B cell (primary cell): Measurements from ENCODE around the gene RBM43. TPM values are rescaled to one million over a fixed set of nuclear protein-coding genes. Genes with fewer than 3 reads are reported as not detected.

ENCODE experiments used
- ATAC-seq: fragments of 200-7000 bp; cut with Tn5 transposase; one replicate; pipeline ENCODE4 v1.10.0; 2021; ENCODE audit warnings: low read depth, mild to moderate bottlenecking, moderate number of reproducible peaks, moderate library complexity
- CTCF ChIA-PET: fragments of 350-600 bp; sonication (Branson Sonifier 250); formaldehyde crosslinking; loops from one replicate; lab custom pipeline; 2021; ENCODE audit warnings: antibody characterized with exemption, inconsistent platforms; lab: Charles Lee
- POLR2A ChIA-PET: fragments of 350-600 bp; sonication (Branson Sonifier 250); formaldehyde crosslinking; loops from one replicate; lab custom pipeline; 2021; ENCODE audit warnings: antibody characterized with exemption; lab: Charles Lee
- DNase-seq: peaks from one replicate; pipeline ENCODE4 v3.0.0; 2013
- H2AFZ ChIP-seq: 2 replicates; pipeline ENCODE4 v1.6.1; 2012; ENCODE audit warnings: mild to moderate bottlenecking, low read depth, low read length; ENCODE audit not compliant: insufficient read depth, poor library complexity, severe bottlenecking
- H3K27ac ChIP-seq, 2 donors: 1 replicate in 1 of 2; 2 replicates in 1 of 2; pipeline ENCODE4 v1.5.1; 2012 to 2013; ENCODE audit warnings: low read length in 2 of 2, mild to moderate bottlenecking in 2 of 2, moderate library complexity in 1 of 2
- H3K27me3 ChIP-seq, 4 experiments: fragments of 200-600 bp in 1 of 4; sonication (generic) in 1 of 4; replicated peaks in 1 of 4; 1 replicate in 2 of 4; 2 replicates in 2 of 4; pipeline versions ENCODE4 v1.6.1 to v1.7.0; 2013 to 2016; ENCODE audit warnings: low read length in 3 of 4, mild to moderate bottlenecking in 2 of 4, mixed read lengths in 1 of 4, moderate library complexity in 1 of 4; ENCODE audit not compliant: insufficient read depth in 4 of 4, control insufficient read depth in 3 of 4; ENCODE audit errors: control extremely low read depth in 1 of 4
- H3K36me3 ChIP-seq, 2 experiments: replicated peaks in 1 of 2; 1 replicate in 1 of 2; 2 replicates in 1 of 2; pipeline versions ENCODE4 v1.6.1 to v1.7.1; 2013; ENCODE audit warnings: low read length in 1 of 2; ENCODE audit not compliant: insufficient read depth in 2 of 2, control insufficient read depth in 1 of 2; ENCODE audit errors: control extremely low read depth in 1 of 2, extremely low read depth in 1 of 2
- H3K4me1 ChIP-seq, 2 donors: fragments of 200-600 bp in 1 of 2; sonication (generic) in 1 of 2; 1 replicate in 1 of 2; 2 replicates in 1 of 2; pipeline versions ENCODE4 v1.5.1 to v1.6.1; 2013 to 2017; ENCODE audit warnings: low read length in 2 of 2; ENCODE audit not compliant: control insufficient read depth in 2 of 2, insufficient read depth in 2 of 2
- H3K4me2 ChIP-seq: replicated peaks from 2 replicates; pipeline ENCODE3; 2012; ENCODE audit warnings: mild to moderate bottlenecking, low read depth, low read length; ENCODE audit not compliant: poor library complexity, severe bottlenecking
- H3K4me3 ChIP-seq, 5 experiments: fragments of 200-600 bp in 1 of 5; sonication (generic) in 1 of 5; 1 replicate in 3 of 5; 2 replicates in 2 of 5; pipeline versions ENCODE4 v1.5.1 to v1.7.0; 2011 to 2016; ENCODE audit warnings: low read length in 4 of 5, mild to moderate bottlenecking in 4 of 5, low read depth in 2 of 5, control low read depth in 1 of 5, moderate library complexity in 1 of 5; ENCODE audit not compliant: insufficient read depth in 1 of 5; ENCODE audit errors: control extremely low read depth in 1 of 5, extremely low read depth in 1 of 5
- H3K79me2 ChIP-seq: fragments of 200-600 bp; sonication (generic); one replicate; pipeline ENCODE4 v1.6.0; 2016; ENCODE audit warnings: low read length; ENCODE audit not compliant: control insufficient read depth, insufficient read depth
- H3K9ac ChIP-seq: fragments of 200-600 bp; sonication (generic); 2 replicates; pipeline ENCODE4 v1.6.1; 2017; ENCODE audit warnings: mild to moderate bottlenecking, low read length, moderate library complexity
- H3K9me3 ChIP-seq, 3 donors: one replicate each; pipeline versions ENCODE4 v1.6.1 to v1.7.1; 2013; ENCODE audit warnings: low read length in 2 of 3; ENCODE audit not compliant: control insufficient read depth in 2 of 3, insufficient read depth in 1 of 3; ENCODE audit errors: control extremely low read depth in 1 of 3
- H4K20me1 ChIP-seq: 2 replicates; pipeline ENCODE4 v1.6.0; 2012; ENCODE audit warnings: mild to moderate bottlenecking, low read length; ENCODE audit not compliant: insufficient read depth, control insufficient read depth, poor library complexity, severe bottlenecking
- H3K27ac Mint-ChIP-seq: one replicate; pipeline ENCODE4 v1.8.0; 2021; ENCODE audit warnings: mixed read lengths
- H3K27me3 Mint-ChIP-seq: one replicate; pipeline ENCODE4 v1.8.0; 2021; ENCODE audit warnings: mixed read lengths
- H3K4me1 Mint-ChIP-seq: one replicate; pipeline ENCODE4 v1.8.0; 2021; ENCODE audit warnings: mixed read lengths
- H3K4me3 Mint-ChIP-seq: one replicate; pipeline ENCODE4 v1.8.0; 2021; ENCODE audit warnings: mixed read lengths
- H3K9me3 Mint-ChIP-seq: one replicate; pipeline ENCODE4 v1.8.0; 2022; ENCODE audit warnings: mixed read lengths; ENCODE audit not compliant: insufficient read depth
- EZH2 ChIP-seq: IDR thresholded peaks from 2 replicates; pipeline ENCODE4 v1.6.1; 2012; ENCODE audit warnings: borderline replicate concordance, low read depth, mild to moderate bottlenecking, moderate library complexity, low read length; ENCODE audit not compliant: insufficient read depth, poor library complexity, severe bottlenecking
- WGBS: methylation state at CpG from one replicate; pipeline ENCODE4 v1.1.5; 2013; ENCODE audit warnings: missing lambda C conversion rate; ENCODE audit not compliant: insufficient coverage; 5-methylcytosine and 5-hydroxymethylcytosine counted together
- intact Hi-C: fragments of 100-400 bp; cut with micrococcal nuclease; formaldehyde crosslinking; loops from one replicate; pipeline ENCODE4 v1.10.0; 2022
- polyA plus RNA-seq: library from polyadenylated mRNA; depleted of rRNA; stranded (reverse); fragments of >200 nt; gene quantifications from 2 replicates; pipeline ENCODE4 v1.2.3, GENCODE V29; 2012
- total RNA-seq, 2 donors: library from RNA; stranded (reverse); fragments of 120-200 nt in 1 of 2; gene quantifications; 1 replicate in 1 of 2; 2 replicates in 1 of 2; pipeline versions ENCODE4 v1.2.3 to v1.2.4, GENCODE V29; 2013 to 2022
- TF ChIP-seq, protein P1 (sequence below): fragments of 200-600 bp; IDR thresholded peaks from one replicate; pipeline ENCODE4 v1.8.0; 2022; ENCODE audit warnings: antibody characterized with exemption, mild to moderate bottlenecking

RBM43 gene
- total and polyA plus RNA-seq, 2 donors (not counting 1 experiment from before 2014, with no cell fraction given), result 4.8 to 8.4 TPM

DNA sequence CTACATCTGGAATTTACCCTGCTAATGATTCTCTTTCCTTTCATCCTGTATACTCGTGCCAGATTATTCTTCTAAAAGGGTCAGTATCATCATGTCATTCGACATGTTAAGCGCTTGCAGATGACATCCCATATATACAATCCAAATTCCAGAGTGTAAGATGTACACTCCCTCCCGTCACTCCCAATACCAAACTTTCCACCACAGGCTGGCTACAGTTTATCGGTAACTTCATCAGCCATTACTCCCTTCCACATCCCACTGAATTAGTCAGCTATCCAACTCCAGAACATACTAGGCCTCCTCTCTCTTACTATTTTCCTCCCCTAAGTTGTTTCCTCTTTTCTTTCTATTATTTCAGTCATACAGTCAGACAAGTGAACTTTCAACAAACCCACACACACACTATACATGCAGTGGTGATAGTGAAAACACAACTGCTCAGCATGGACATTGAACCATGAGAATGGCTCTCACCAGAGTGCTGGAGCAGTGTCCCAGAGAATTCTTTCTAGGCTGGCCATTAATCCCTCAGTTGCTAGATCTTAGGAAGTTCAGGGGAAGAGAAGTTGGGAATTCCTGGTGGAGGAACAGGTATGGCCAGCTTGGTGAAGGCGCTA, 38.4 kb upstream of the RBM43 start:
- no peaks in the 10 kb centered on the region for H3K27me3 ChIP-seq
- no peaks in the 10 kb centered on the region for H3K9me3 Mint-ChIP-seq

DNA sequence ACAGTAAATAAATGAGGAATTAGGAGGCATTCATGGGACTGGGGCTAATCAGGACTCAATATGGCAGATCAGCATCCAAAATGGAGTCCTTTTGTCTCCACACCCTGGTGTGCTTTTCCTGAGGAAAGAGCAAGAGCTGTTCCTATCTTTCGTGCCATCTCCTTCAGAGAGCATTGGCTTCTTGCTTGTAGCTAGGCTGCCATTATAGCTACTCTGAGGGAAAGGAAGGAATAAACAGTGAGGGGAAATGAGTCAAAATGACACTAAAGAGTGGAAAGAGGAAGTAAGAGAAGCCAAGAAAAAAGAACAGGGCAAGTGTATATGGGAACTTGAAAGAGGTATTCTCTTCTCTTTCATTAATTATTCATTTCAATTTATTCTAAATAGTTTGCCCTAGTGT, 36.2 kb upstream of the RBM43 start:
- POLR2A ChIA-PET, result no interaction called here
- DNase-seq, result peak; percentile 53
- ATAC-seq, result peak; percentile 82

More for the DNA sequence above, 38.4 kb upstream of the RBM43 start:
- H3K27ac ChIP-seq, result no peak overlapping the region
- no peak overlapping the region for H3K4me3 ChIP-seq
- no peak overlapping the region for H3K27ac Mint-ChIP-seq
- ChIA-PET CTCF (no interaction called here), POLR2A (no interaction called here)
- DNase-seq (no peak), ATAC-seq (no peak)
- intact Hi-C loops, result no loop called here
- H3K4me1 Mint-ChIP-seq, result peaks cover 16% of the 10 kb centered on the region
- H3K4me1 ChIP-seq, result peaks cover 12 to 13% of the 10 kb centered on the region in 2 donors
- no peaks in the 10 kb centered on the region for H3K79me2 ChIP-seq
- H3K27me3 Mint-ChIP-seq, result peaks cover 3% of the 10 kb centered on the region
- H3K4me2 ChIP-seq, result no peak overlapping the region
- H4K20me1 ChIP-seq, result no peaks in the 10 kb centered on the region
- TF ChIP-seq EZH2, result no peak
- TF ChIP-seq, protein P1, sequence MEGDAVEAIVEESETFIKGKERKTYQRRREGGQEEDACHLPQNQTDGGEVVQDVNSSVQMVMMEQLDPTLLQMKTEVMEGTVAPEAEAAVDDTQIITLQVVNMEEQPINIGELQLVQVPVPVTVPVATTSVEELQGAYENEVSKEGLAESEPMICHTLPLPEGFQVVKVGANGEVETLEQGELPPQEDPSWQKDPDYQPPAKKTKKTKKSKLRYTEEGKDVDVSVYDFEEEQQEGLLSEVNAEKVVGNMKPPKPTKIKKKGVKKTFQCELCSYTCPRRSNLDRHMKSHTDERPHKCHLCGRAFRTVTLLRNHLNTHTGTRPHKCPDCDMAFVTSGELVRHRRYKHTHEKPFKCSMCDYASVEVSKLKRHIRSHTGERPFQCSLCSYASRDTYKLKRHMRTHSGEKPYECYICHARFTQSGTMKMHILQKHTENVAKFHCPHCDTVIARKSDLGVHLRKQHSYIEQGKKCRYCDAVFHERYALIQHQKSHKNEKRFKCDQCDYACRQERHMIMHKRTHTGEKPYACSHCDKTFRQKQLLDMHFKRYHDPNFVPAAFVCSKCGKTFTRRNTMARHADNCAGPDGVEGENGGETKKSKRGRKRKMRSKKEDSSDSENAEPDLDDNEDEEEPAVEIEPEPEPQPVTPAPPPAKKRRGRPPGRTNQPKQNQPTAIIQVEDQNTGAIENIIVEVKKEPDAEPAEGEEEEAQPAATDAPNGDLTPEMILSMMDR, result no peak
- no peak overlapping the region for H3K9ac ChIP-seq
- H2AFZ ChIP-seq, result no peak overlapping the region
- no peak overlapping the region for H3K4me3 Mint-ChIP-seq
- 97% methylated on average over 5 of the region's 6 CpGs for WGBS
- peaks cover 0 to 2% (median 0%) of the 10 kb centered on the region in 3 donors for H3K9me3 ChIP-seq
- H3K36me3 ChIP-seq, result no peaks in the 10 kb centered on the region

More for the DNA sequence above, 36.2 kb upstream of the RBM43 start:
- H3K27me3 ChIP-seq, result no peaks in the 10 kb centered on the region
- Mint-ChIP-seq H3K27me3 (no peaks in the 10 kb centered on the region), H3K4me3 (peak overlapping the region; percentile 1), H3K4me1 (peaks cover 16% of the 10 kb centered on the region), H3K27ac (peak overlapping the region; percentile 58), H3K9me3 (no peaks in the 10 kb centered on the region)
- no peak overlapping the region for H3K4me3 ChIP-seq
- H4K20me1 ChIP-seq, result no peaks in the 10 kb centered on the region
- peak overlapping the region; percentile 31 for H3K4me2 ChIP-seq
- peaks cover 12 to 13% of the 10 kb centered on the region in 2 donors for H3K4me1 ChIP-seq
- intact Hi-C loops, result loop anchor here (1.0 kb wide), 1 partner anchor 9 kb away; the partner anchor contains the start of gene NMI
- peak overlapping the region; percentile 68 for H2AFZ ChIP-seq
- H3K27ac ChIP-seq, result peak overlapping the region in 1 of 2 donors; percentile 16
- TF ChIP-seq EZH2, result no peak
- TF ChIP-seq, protein P1, result no peak
- WGBS, result no CpG with 5 or more reads among the region's 1 CpG
- H3K9ac ChIP-seq, result no peak overlapping the region
- CTCF ChIA-PET, result interaction anchor here (1.1 to 1.2 kb wide), 4 partner anchors 9 to 111 kb away, joined by 3 to 9 read pairs (median 4); partner anchors contain the start of genes NMI and RIF1
- peaks cover 0 to 2% (median 0%) of the 10 kb centered on the region in 3 donors for H3K9me3 ChIP-seq
- H3K36me3 ChIP-seq, result no peaks in the 10 kb centered on the region
- no peaks in the 10 kb centered on the region for H3K79me2 ChIP-seq
